Endodermal cell (in vitro differentiated cells): ENCODE data around the gene FCSK. TPM values are rescaled to one million over a fixed set of nuclear protein-coding genes. Genes with fewer than 3 reads are reported as not detected.

Experiments used
- DNase-seq: peaks from one replicate; pipeline ENCODE4 v3.0.0-alpha.2; 2017
- H3K27ac ChIP-seq: 2 replicates; pipeline ENCODE4 v1.5.1; 2013; ENCODE audit warnings: mild to moderate bottlenecking, low read depth, low read length, moderate library complexity
- H3K27me3 ChIP-seq: 2 replicates; pipeline ENCODE4 v1.6.1; 2013; ENCODE audit warnings: mild to moderate bottlenecking, low read length, moderate library complexity; ENCODE audit not compliant: insufficient read depth, control insufficient read depth, poor library complexity, severe bottlenecking
- H3K36me3 ChIP-seq: 2 replicates; pipeline ENCODE4 v1.7.0; 2013; ENCODE audit warnings: mild to moderate bottlenecking, low read length, moderate library complexity; ENCODE audit not compliant: control insufficient read depth, insufficient read depth
- H3K4me1 ChIP-seq: one replicate; pipeline ENCODE4 v1.7.0; 2013; ENCODE audit warnings: low read length; ENCODE audit not compliant: control insufficient read depth, insufficient read depth
- H3K4me3 ChIP-seq: 2 replicates; pipeline ENCODE4 v1.5.1; 2013; ENCODE audit warnings: mild to moderate bottlenecking, low read length, moderate library complexity
- H3K9ac ChIP-seq: 2 replicates; pipeline ENCODE4 v1.6.1; 2013; ENCODE audit warnings: mild to moderate bottlenecking, low read length, moderate library complexity; ENCODE audit not compliant: poor library complexity, severe bottlenecking; ENCODE audit errors: extremely low read depth
- H3K9me3 ChIP-seq: 2 replicates; pipeline ENCODE4 v1.6.1; 2013; ENCODE audit warnings: mild to moderate bottlenecking, low read length, moderate library complexity; ENCODE audit not compliant: control insufficient read depth
- H3K27ac Mint-ChIP-seq: 2 replicates; pipeline ENCODE4 v1.8.0; 2020; ENCODE audit warnings: mixed read lengths
- H3K27me3 Mint-ChIP-seq: 2 replicates; pipeline ENCODE4 v1.8.0; 2021; ENCODE audit warnings: mild to moderate bottlenecking, mixed read lengths; ENCODE audit not compliant: insufficient read depth
- H3K36me3 Mint-ChIP-seq: 2 replicates; pipeline ENCODE4 v1.8.0; 2020; ENCODE audit warnings: low read depth, mixed read lengths
- H3K4me1 Mint-ChIP-seq: 2 replicates; pipeline ENCODE4 v1.8.0; 2020; ENCODE audit warnings: mixed read lengths
- H3K4me3 Mint-ChIP-seq: 2 replicates; pipeline ENCODE4 v1.8.0; 2020; ENCODE audit warnings: mild to moderate bottlenecking, moderate library complexity, mixed read lengths
- H3K9me3 Mint-ChIP-seq: 2 replicates; pipeline ENCODE4 v1.8.0; 2020; ENCODE audit warnings: mild to moderate bottlenecking, mixed read lengths
- CTCF ChIP-seq: fragments of 200-600 bp; sonication (generic); conservative IDR thresholded peaks from 2 replicates; pipeline ENCODE4 v1.5.0; 2021; ENCODE audit warnings: antibody characterized with exemption, mild to moderate bottlenecking
- WGBS, 2 experiments: methylation state at CpG; one replicate each; pipeline versions ENCODE4 v1.1.5 to v1.1.7; 2013; ENCODE audit warnings: missing lambda C conversion rate in 2 of 2, mixed read lengths in 1 of 2; ENCODE audit not compliant: insufficient coverage in 1 of 2, insufficient read length in 1 of 2; 5-methylcytosine and 5-hydroxymethylcytosine counted together
- total RNA-seq, 2 donors: library from RNA; stranded (reverse); fragmentation: NEBNext Ultra II Directional in 1 of 2; extraction: Animal tissue kit (Norgen Biotek cat#: 25700) in 1 of 2; gene quantifications; 2 replicates in 1 of 2; 3 replicates in 1 of 2; pipeline ENCODE4 v1.2.1, GENCODE V29; 2021

FCSK gene
- total RNA-seq, 2 donors from 2014 or later, result 18.7 to 19.5 TPM

- Histone ChIP-seq H3K4me1 (peaks cover 5% of the 10 kb centered on the region), H3K9ac (no peak overlapping the region), H3K27me3 (no peaks in the 10 kb centered on the region), H3K4me3 (no peak overlapping the region), H3K27ac (peak overlapping the region; percentile 49), H3K36me3 (peaks cover 6% of the 10 kb centered on the region), H3K9me3 (no peaks in the 10 kb centered on the region)
- peak overlapping the region; percentile 75 for H3K27ac Mint-ChIP-seq
- no peaks in the 10 kb centered on the region for H3K9me3 Mint-ChIP-seq
- H3K4me3 Mint-ChIP-seq, result no peak overlapping the region
- H3K36me3 Mint-ChIP-seq, result no peaks in the 10 kb centered on the region
- peak; percentile 80 for DNase-seq
- 65 to 74% methylated on average over 6 to 8 of the region's 8 CpGs for WGBS, 2 experiments
- no peaks in the 10 kb centered on the region for H3K27me3 Mint-ChIP-seq
- H3K4me1 Mint-ChIP-seq, result peaks cover 18% of the 10 kb centered on the region
- TF ChIP-seq CTCF, result peak; percentile 31
Measured at GRCh38 chr16:70460737-70461261, 6.4 kb downstream of the FCSK start.

GRCh38 chr16:70463235-70463634 lies 8.8 kb downstream of the FCSK start:
- Mint-ChIP-seq H3K27ac (no peak overlapping the region), H3K27me3 (no peaks in the 10 kb centered on the region), H3K4me3 (no peak overlapping the region), H3K9me3 (no peaks in the 10 kb centered on the region), H3K4me1 (peaks cover 9% of the 10 kb centered on the region), H3K36me3 (no peaks in the 10 kb centered on the region)
- TF ChIP-seq CTCF, result no peak
- H3K9ac ChIP-seq, result no peak overlapping the region
- no peaks in the 10 kb centered on the region for H3K27me3 ChIP-seq
- 86 to 100% methylated on average over 1 to 2 of the region's 2 CpGs for WGBS, 2 experiments
- peaks cover 5% of the 10 kb centered on the region for H3K4me1 ChIP-seq
- peaks cover 6% of the 10 kb centered on the region for H3K36me3 ChIP-seq
- DNase-seq, result no peak
- H3K9me3 ChIP-seq, result no peaks in the 10 kb centered on the region
- no peak overlapping the region for H3K4me3 ChIP-seq
- H3K27ac ChIP-seq, result no peak overlapping the region

- 91 to 98% methylated on average over 7 to 13 of the region's 13 CpGs for WGBS, 2 experiments
- H3K4me1 Mint-ChIP-seq, result peaks cover 6% of the 10 kb centered on the region
- peaks cover 6% of the 10 kb centered on the region for H3K36me3 ChIP-seq
- H3K4me1 ChIP-seq, result no peaks in the 10 kb centered on the region
- no peaks in the 10 kb centered on the region for H3K9me3 ChIP-seq
- H3K27me3 ChIP-seq, result no peaks in the 10 kb centered on the region
- H3K9ac ChIP-seq, result no peak overlapping the region
- no peaks in the 10 kb centered on the region for H3K9me3 Mint-ChIP-seq
- H3K27me3 Mint-ChIP-seq, result no peaks in the 10 kb centered on the region
- no peaks in the 10 kb centered on the region for H3K36me3 Mint-ChIP-seq
- no peak overlapping the region for H3K4me3 Mint-ChIP-seq
- H3K27ac ChIP-seq, result no peak overlapping the region
- H3K27ac Mint-ChIP-seq, result no peak overlapping the region
- no peak overlapping the region for H3K4me3 ChIP-seq
- TF ChIP-seq CTCF, result no peak
- no peak for DNase-seq
Measured at GRCh38 chr16:70465999-70466804, 11.8 kb downstream of the FCSK start.
